Activated CD4-positive, alpha-beta T cell treated with anti-CD3 and anti-CD28 coated beads for 36 hours (primary cell): ENCODE measurements around the gene TRIP13. TPM values are rescaled to one million over a fixed set of nuclear protein-coding genes. Genes with fewer than 3 reads are reported as not detected.
"Not testable (repeated sequence)": the region's sequence is repeated elsewhere in the genome, so short reads cannot be mapped to it uniquely, and the experiment has no call there.

Experiments
- ATAC-seq: fragments of 200-7000 bp; cut with Tn5 transposase; one replicate; pipeline ENCODE4 v1.10.0; 2021; ENCODE audit warnings: mild to moderate bottlenecking, moderate library complexity
- CTCF ChIA-PET: fragments of 350-600 bp; sonication (Branson Sonifier 250); formaldehyde crosslinking; loops from one replicate; lab custom pipeline; 2021; ENCODE audit warnings: antibody characterized with exemption; lab: Charles Lee
- POLR2A ChIA-PET: fragments of 350-600 bp; sonication (Branson Sonifier 250); formaldehyde crosslinking; loops from one replicate; lab custom pipeline; 2021; ENCODE audit warnings: antibody characterized with exemption, inconsistent platforms; lab: Charles Lee
- DNase-seq: peaks from one replicate; pipeline ENCODE4 v3.0.0-alpha.2; 2020
- H3K27ac Mint-ChIP-seq: one replicate; pipeline ENCODE4 v1.8.0; 2021; ENCODE audit warnings: mixed read lengths
- H3K27me3 Mint-ChIP-seq: one replicate; pipeline ENCODE4 v1.8.0; 2021; ENCODE audit warnings: mixed read lengths
- H3K36me3 Mint-ChIP-seq: one replicate; pipeline ENCODE4 v1.8.0; 2021; ENCODE audit warnings: low read depth, mixed read lengths
- H3K4me1 Mint-ChIP-seq: one replicate; pipeline ENCODE4 v1.8.0; 2021; ENCODE audit warnings: mixed read lengths
- H3K4me3 Mint-ChIP-seq: one replicate; pipeline ENCODE4 v1.8.0; 2021; ENCODE audit warnings: mild to moderate bottlenecking, moderate library complexity, mixed read lengths
- H3K9me3 Mint-ChIP-seq: one replicate; pipeline ENCODE4 v1.8.0; 2021; ENCODE audit warnings: low read depth, mixed read lengths
- intact Hi-C, 2 experiments: fragments of 100-400 bp; cut with DNase I in 1 of 2; cut with micrococcal nuclease in 1 of 2; formaldehyde crosslinking; loops; one replicate each; pipeline versions ENCODE4 v1.14.2 to v1.15.1; 2022 to 2024; cut with DNase I, micrococcal nuclease
- total RNA-seq, 2 experiments: library from RNA; stranded (reverse); gene quantifications; one replicate each; pipeline ENCODE4 v1.2.3, GENCODE V29; 2021

Gene TRIP13
- total RNA-seq, 2 experiments from 2014 or later = 34.4 to 34.7 TPM

GRCh38 chr5:935510-936084 is 42.9 kb downstream of the TRIP13 start:
- Mint-ChIP-seq H3K9me3 (no peaks in the 10 kb centered on the region), H3K27me3 (no peaks in the 10 kb centered on the region), H3K36me3 (no peaks in the 10 kb centered on the region), H3K4me1 (peaks cover 16% of the 10 kb centered on the region), H3K4me3 (no peak overlapping the region), H3K27ac (no peak overlapping the region)
- ATAC-seq = peak; percentile 71
- CTCF ChIA-PET = interaction anchor here (1.2 to 4.3 kb wide), 2 partner anchors 11 to 238 kb away, joined by 3 to 19 read pairs; no protein-coding TSS in a partner anchor
- POLR2A ChIA-PET = interaction anchor here (0.9 kb wide), 1 partner anchor 70 kb away, joined by 3 read pairs; no protein-coding TSS in a partner anchor
- intact Hi-C loops = no loop called here
- no peak for DNase-seq

GRCh38 chr5:936149-937144 is 43.8 kb downstream of the TRIP13 start:
- Mint-ChIP-seq H3K27ac (no peak overlapping the region), H3K36me3 (no peaks in the 10 kb centered on the region), H3K27me3 (peaks cover 5% of the 10 kb centered on the region), H3K9me3 (no peaks in the 10 kb centered on the region), H3K4me3 (no peak overlapping the region), H3K4me1 (peaks cover 16% of the 10 kb centered on the region)
- ChIA-PET POLR2A (interaction anchor here (0.9 kb wide), 1 partner anchor 69 kb away, joined by 3 read pairs; no protein-coding TSS in a partner anchor), CTCF (interaction anchor here (4.3 kb wide), 1 partner anchor 12 kb away, joined by 19 read pairs; no protein-coding TSS in a partner anchor)
- DNase-seq (no peak), ATAC-seq (no peak)
- intact Hi-C loops = no loop called here

GRCh38 chr5:937151-937924 is 44.7 kb downstream of the TRIP13 start:
- POLR2A ChIA-PET = no interaction called here
- ATAC-seq (no peak), DNase-seq (no peak)
- Mint-ChIP-seq H3K36me3 (no peaks in the 10 kb centered on the region), H3K27me3 (peaks cover 7% of the 10 kb centered on the region), H3K4me1 (peaks cover 16% of the 10 kb centered on the region), H3K27ac (no peak overlapping the region), H3K4me3 (no peak overlapping the region), H3K9me3 (no peaks in the 10 kb centered on the region)
- CTCF ChIA-PET = no interaction called here
- intact Hi-C loops = no loop called here

GRCh38 chr5:939368-939767 is 46.7 kb downstream of the TRIP13 start:
- DNase-seq (no peak), ATAC-seq (no peak)
- Mint-ChIP-seq H3K27ac (no peak overlapping the region), H3K4me1 (peaks cover 5% of the 10 kb centered on the region), H3K36me3 (no peaks in the 10 kb centered on the region), H3K9me3 (no peaks in the 10 kb centered on the region), H3K27me3 (peaks cover 18% of the 10 kb centered on the region), H3K4me3 (no peak overlapping the region)
- intact Hi-C loops = no loop called here
- ChIA-PET CTCF (interaction anchor here (0.7 kb wide), 1 partner anchor 268 kb away, joined by 3 read pairs; no protein-coding TSS in a partner anchor), POLR2A (no interaction called here)

GRCh38 chr5:940741-941140 is 48.1 kb downstream of the TRIP13 start:
- H3K27me3 Mint-ChIP-seq = peaks cover 27% of the 10 kb centered on the region
- intact Hi-C loops, H3K4me3 Mint-ChIP-seq, H3K9me3 Mint-ChIP-seq, POLR2A ChIA-PET, H3K36me3 Mint-ChIP-seq, ATAC-seq, DNase-seq, H3K27ac Mint-ChIP-seq, H3K4me1 Mint-ChIP-seq: not testable (repeated sequence)
- CTCF ChIA-PET = interaction anchor here (1.2 kb wide), 1 partner anchor 9 kb away, joined by 3 read pairs; no protein-coding TSS in a partner anchor

- Mint-ChIP-seq H3K27ac (no peak overlapping the region), H3K9me3 (no peaks in the 10 kb centered on the region), H3K4me3 (no peak overlapping the region), H3K36me3 (no peaks in the 10 kb centered on the region), H3K4me1 (no peaks in the 10 kb centered on the region), H3K27me3 (peaks cover 39% of the 10 kb centered on the region)
- intact Hi-C loops = no loop called here
- DNase-seq = no peak
- ATAC-seq = no peak
- CTCF ChIA-PET = no interaction called here
- POLR2A ChIA-PET = no interaction called here
Measured at GRCh38 chr5:943201-943917, 50.7 kb downstream of the TRIP13 start.

- intact Hi-C loops = no loop called here
- DNase-seq = no peak
- Mint-ChIP-seq H3K4me3 (no peak overlapping the region), H3K4me1 (no peaks in the 10 kb centered on the region), H3K36me3 (no peaks in the 10 kb centered on the region), H3K27me3 (peaks cover 39% of the 10 kb centered on the region), H3K27ac (no peak overlapping the region), H3K9me3 (no peaks in the 10 kb centered on the region)
- ATAC-seq = no peak
- POLR2A ChIA-PET = no interaction called here
- CTCF ChIA-PET = no interaction called here
Measured at GRCh38 chr5:943918-944620, 51.4 kb downstream of the TRIP13 start.

GRCh38 chr5:944621-944927 is 51.9 kb downstream of the TRIP13 start:
- Mint-ChIP-seq H3K4me1 (no peaks in the 10 kb centered on the region), H3K36me3 (no peaks in the 10 kb centered on the region), H3K4me3 (no peak overlapping the region), H3K27me3 (peaks cover 39% of the 10 kb centered on the region), H3K9me3 (no peaks in the 10 kb centered on the region), H3K27ac (no peak overlapping the region)
- intact Hi-C loops = no loop called here
- DNase-seq (no peak), ATAC-seq (no peak)
- CTCF ChIA-PET = no interaction called here
- POLR2A ChIA-PET = no interaction called here

- CTCF ChIA-PET = interaction anchor here (0.6 kb wide), 1 partner anchor 486 kb away, joined by 3 read pairs; no protein-coding TSS in a partner anchor
- POLR2A ChIA-PET = no interaction called here
Measured at GRCh38 chr5:944992-945685, 52.5 kb downstream of the TRIP13 start.

More at GRCh38 chr5:944992-945685, 52.5 kb downstream of the TRIP13 start:
- DNase-seq (no peak), ATAC-seq (no peak)
- no peaks in the 10 kb centered on the region for H3K9me3 Mint-ChIP-seq
- intact Hi-C loops = no loop called here
- no peak overlapping the region for H3K27ac Mint-ChIP-seq
- peaks cover 43% of the 10 kb centered on the region for H3K27me3 Mint-ChIP-seq
- H3K4me1 Mint-ChIP-seq = no peaks in the 10 kb centered on the region
- no peaks in the 10 kb centered on the region for H3K36me3 Mint-ChIP-seq
- H3K4me3 Mint-ChIP-seq = no peak overlapping the region
